ENCODE results near the gene PLPPR3.

The PLPPR3 gene

GRCh38 chr19:810077-810855 is 11.5 kb downstream of the PLPPR3 start:
- peak; percentile 41 for DNase-seq (ENCODE audit: low spot score)

GRCh38 chr19:808423-808775 is 13.4 kb downstream of the PLPPR3 start:
- no peak for DNase-seq (ENCODE audit: low spot score)

- DNase-seq (ENCODE audit: low spot score): peak; percentile 61
Measured at GRCh38 chr19:807627-808422, 13.9 kb downstream of the PLPPR3 start.

- peak; percentile 53 for DNase-seq (ENCODE audit: low spot score)
Measured at GRCh38 chr19:806815-807421, 14.8 kb downstream of the PLPPR3 start.

- DNase-seq (ENCODE audit: low spot score): peak; percentile 32
Measured at GRCh38 chr19:805600-806550, 15.9 kb downstream of the PLPPR3 start.

- DNase-seq (ENCODE audit: low spot score): no peak
Measured at GRCh38 chr19:805166-805551, 16.6 kb downstream of the PLPPR3 start.

- no peak for DNase-seq (ENCODE audit: low spot score)
Measured at GRCh38 chr19:804419-805165, 17.2 kb downstream of the PLPPR3 start.

- DNase-seq (ENCODE audit: low spot score): peak; percentile 40
Measured at GRCh38 chr19:803686-804418, 17.9 kb downstream of the PLPPR3 start.

- DNase-seq (ENCODE audit: low spot score): peak; percentile 27
Measured at GRCh38 chr19:803099-803561, 18.6 kb downstream of the PLPPR3 start.

- DNase-seq (ENCODE audit: low spot score): peak; percentile 56
Measured at GRCh38 chr19:802498-803098, 19.2 kb downstream of the PLPPR3 start.

GRCh38 chr19:801861-802497 is 19.8 kb downstream of the PLPPR3 start:
- peak; percentile 32 for DNase-seq (ENCODE audit: low spot score)

DNA sequence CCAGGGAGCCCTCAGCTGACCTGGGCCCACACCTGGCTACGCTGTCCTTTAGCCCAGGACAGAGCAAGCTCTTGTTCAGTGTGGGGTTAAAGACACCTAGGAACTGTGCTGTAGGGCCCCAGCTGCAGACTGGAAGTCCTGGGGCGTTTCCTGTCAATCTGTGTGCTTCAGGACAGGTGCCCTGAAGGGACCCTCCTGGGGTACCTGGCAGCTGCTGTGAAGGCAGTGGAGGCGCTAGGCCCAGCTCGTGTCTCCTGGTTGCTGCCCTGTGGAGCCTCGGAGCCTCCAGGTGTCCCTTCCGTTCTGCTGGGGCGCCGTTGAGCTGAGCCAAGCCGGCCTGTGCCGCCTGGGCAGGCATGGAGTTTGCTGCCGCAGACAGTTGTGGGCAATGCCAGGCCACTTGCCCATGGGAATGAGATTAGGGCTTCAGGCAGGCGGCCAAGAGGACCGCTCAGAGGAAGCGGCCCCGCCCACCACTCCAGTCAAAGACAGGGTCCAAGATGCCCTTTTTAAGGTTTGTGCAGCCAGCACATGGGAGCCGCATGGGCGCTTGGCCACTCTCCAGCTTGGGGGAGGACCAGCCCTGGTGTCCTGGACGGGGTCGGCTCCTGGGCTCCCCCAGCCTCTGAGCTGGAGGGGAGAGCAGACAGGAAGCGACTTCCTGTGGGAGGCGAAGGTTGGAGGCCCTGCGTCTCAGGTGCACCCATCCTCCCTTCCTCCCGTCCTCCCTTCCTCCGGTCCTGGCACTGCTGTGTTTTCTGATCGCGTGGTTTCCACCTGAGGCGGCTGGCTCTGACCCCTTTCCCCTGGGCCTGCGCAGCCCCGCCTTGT is 20.5 kb downstream of the PLPPR3 start:
- DNase-seq (ENCODE audit: low spot score): no peak

DNA sequence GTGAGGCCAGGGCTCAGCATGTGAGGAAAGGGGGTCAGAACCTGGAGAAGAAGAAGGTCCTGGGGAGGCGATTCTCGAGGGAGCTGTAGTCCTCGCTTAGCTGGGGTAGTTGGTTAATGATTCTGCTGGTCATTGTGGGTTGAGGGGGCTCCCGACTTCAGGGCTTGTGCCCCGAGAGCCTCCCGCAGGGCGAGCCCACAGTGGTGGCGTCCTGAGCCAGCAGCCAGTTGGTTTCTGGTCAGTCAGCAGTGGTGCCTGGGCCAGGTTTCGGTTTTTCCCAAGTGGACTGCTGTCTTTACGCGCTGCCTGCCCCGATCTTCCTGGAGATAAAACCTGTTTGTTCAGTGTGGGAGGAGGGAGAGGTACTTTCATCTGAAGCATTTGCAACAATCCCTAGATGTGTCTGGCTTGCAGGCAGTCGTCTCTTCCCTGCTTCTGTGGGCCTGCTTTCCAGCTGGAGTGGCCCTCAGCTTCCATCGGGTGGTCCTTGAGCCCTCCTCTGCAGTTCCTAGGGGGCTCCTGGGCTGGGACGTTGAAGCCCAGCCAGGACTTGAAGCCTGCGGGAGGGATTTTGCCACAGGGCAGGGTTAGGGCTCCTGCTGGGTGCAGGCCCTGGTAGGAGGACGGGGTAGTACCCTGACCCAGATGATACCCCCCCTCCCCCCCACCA is 21.3 kb downstream of the PLPPR3 start:
- peak; percentile 66 for DNase-seq (ENCODE audit: low spot score)

DNA sequence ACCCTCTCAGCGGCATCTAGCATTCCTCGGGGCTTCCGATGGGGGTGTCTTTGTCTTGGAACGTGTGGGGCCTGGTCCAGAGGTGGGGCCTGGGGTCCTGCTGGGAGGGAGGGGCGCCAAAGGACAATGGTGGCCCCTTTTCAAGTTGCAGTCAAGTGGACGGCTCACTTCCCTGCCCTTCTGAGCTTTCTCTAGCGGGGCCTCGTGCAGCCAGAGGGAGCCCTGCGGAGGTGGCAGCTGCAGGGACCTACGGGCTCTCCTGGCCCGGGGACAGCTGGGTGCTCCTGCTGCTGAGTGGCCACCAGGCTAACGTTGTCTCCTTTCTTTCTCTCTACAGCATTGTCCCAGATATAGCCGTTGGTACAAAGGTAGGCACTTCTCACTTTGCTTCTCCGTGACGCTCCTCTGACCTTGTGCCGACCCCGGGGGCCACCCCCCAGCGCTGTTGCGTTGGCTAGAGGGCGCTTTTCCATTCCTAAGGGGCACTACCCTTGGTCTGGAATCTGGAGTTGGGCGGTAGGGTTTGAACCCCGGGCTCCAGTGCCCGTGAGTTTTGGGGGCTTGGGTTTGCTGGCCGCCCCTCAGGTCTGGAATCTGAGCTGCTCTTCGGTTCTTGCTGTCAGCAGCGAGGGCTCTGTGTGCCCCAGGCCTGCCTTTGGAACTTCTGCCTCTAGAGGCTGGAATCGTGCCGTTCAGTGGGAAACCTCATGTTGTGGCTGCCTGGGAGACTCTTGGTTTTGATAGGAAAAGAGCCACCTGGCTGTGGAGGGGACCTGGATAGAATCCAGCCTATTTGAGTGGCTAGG is 22.5 kb downstream of the PLPPR3 start:
- peak; percentile 63 for DNase-seq (ENCODE audit: low spot score)

DNA sequence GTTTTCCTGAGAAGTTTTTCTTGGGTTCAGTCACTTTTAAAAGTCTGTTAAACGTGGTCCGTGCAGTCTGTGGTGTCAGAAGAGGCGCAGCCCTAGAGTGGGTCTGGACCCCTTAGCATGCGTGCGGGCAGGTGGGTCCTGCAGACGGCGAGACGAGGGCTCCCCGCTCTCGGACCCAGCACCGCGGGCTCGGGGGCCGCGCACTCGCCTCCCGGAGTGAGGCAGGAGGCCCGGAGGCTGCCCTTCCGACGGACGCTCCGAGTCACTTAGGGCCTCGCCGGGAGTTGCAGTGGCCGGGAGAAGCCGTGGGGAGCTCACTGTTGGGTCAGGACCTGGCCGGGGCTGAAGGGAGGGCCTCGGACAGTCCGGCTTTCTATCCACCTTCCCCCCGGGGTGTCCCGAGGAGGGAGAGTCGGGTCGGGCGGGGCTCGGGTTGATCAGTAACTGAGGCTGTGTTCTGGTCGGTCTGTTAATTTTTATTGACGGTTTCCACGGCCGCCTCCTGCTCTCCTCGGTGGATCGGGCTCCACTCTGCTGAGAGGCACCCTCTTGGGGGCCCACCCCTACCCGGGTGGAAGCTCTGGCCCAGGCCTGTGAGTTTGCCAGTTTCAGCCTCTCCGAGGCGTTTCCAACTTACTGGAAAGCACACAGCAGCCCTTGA is 23.2 kb downstream of the PLPPR3 start:
- peak; percentile 85 for DNase-seq (ENCODE audit: low spot score)

Measured in HuH-7.5 (cell line).